PC-9 (cell line): ENCODE measurements around the gene CALM3.

Source experiments
- CTCF ChIP-seq: fragments of 200-600 bp; sonication (generic); conservative IDR thresholded peaks from 2 replicates; pipeline ENCODE4 v1.6.1; 2017; ENCODE audit warnings: mixed run types, antibody characterized with exemption, mild to moderate bottlenecking, moderate library complexity
- EZH2 ChIP-seq: fragments of 200-600 bp; sonication (generic); IDR thresholded peaks from 2 replicates; pipeline ENCODE4 v1.8.0; 2017; ENCODE audit warnings: antibody characterized with exemption, low read depth

- TF ChIP-seq EZH2 (no peak), CTCF (no peak)
These were observed 7.6 kb downstream of the CALM3 start for GRCh38 chr19:46608581-46609345.
